Cardiac muscle cell (in vitro differentiated cells and primary cell): Measurements from ENCODE around the gene KRTAP26-1. TPM values are rescaled to one million over a fixed set of nuclear protein-coding genes. Genes with fewer than 3 reads are reported as not detected.
A peak's percentile ranks its signal among the peaks of the same experiment; 100 is the strongest.

ENCODE experiments used
- DNase-seq, 2 donors: peaks; one replicate each; pipeline versions ENCODE4 v3.0.0 to v3.0.0-alpha.2; 2010 to 2017; ENCODE audit warnings: low read depth in 1 of 2, low spot score in 1 of 2
- H3K27ac ChIP-seq: fragments of 200-600 bp; sonication (generic); 2 replicates; pipeline ENCODE4 v1.5.1; 2016
- H3K27me3 ChIP-seq: fragments of 200-600 bp; sonication (generic); 2 replicates; pipeline ENCODE4 v1.6.0; 2016; ENCODE audit warnings: control low read depth
- H3K36me3 ChIP-seq: fragments of 200-600 bp; sonication (generic); 2 replicates; pipeline ENCODE4 v1.5.1; 2016; ENCODE audit warnings: control low read depth
- H3K4me1 ChIP-seq: fragments of 200-600 bp; sonication (generic); 2 replicates; pipeline ENCODE4 v1.8.1; 2017; ENCODE audit warnings: low read depth, mild to moderate bottlenecking, mixed run types
- H3K4me3 ChIP-seq: fragments of 200-600 bp; sonication (generic); 2 replicates; pipeline ENCODE4 v1.5.1; 2016; ENCODE audit warnings: mild to moderate bottlenecking
- H3K9me3 ChIP-seq: fragments of 200-600 bp; sonication (generic); 2 replicates; pipeline ENCODE4 v1.5.1; 2017; ENCODE audit warnings: low read depth, mild to moderate bottlenecking, control low read depth
- polyA plus RNA-seq: library from polyadenylated mRNA; unstranded; fragments of >200 nt; fragmentation: Nextera tagmentation; extraction: Ambion mirVana; gene quantifications from 2 replicates; pipeline ENCODE4 v1.2.1, GENCODE V29; 2016
- total RNA-seq: library from RNA; depleted of rRNA; stranded (reverse); fragments of >200 nt; gene quantifications from 2 replicates; pipeline ENCODE4 v1.2.3, GENCODE V29; 2016
- TF ChIP-seq, protein P1 (sequence below): IDR thresholded peaks from 2 replicates; pipeline ENCODE4 v1.5.1; 2012; ENCODE audit warnings: low read depth, mild to moderate bottlenecking, low read length

KRTAP26-1 gene
- total and polyA plus RNA-seq, 2 experiments from 2014 or later = not detected

DNA sequence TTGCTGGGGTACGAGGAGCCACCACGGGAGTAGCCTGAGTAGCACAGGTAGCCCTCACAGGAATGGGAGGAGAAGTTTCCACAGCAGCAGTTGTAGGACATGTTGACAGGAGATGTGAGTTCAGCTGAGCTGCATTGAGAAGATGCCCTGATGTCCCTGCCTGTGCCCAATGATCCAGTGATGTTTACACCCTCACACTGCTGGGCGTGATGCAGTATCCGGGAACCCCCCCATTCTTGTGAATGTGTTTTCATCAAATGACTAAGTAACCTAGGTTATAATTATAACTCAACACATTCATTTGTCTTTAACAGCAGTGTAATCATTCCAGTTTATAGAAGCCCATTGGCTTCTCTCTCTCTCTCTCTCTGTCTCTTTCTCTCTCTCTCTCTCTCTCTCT, 28.4 kb upstream of the KRTAP26-1 start, which contains the start of gene KRTAP23-1:
Gene KRTAP23-1 (minus strand): TSS at position 101 of the 400 bp plus-strand sequence. CDS start 0 bp downstream, at position 101.
- TF ChIP-seq, protein P1, sequence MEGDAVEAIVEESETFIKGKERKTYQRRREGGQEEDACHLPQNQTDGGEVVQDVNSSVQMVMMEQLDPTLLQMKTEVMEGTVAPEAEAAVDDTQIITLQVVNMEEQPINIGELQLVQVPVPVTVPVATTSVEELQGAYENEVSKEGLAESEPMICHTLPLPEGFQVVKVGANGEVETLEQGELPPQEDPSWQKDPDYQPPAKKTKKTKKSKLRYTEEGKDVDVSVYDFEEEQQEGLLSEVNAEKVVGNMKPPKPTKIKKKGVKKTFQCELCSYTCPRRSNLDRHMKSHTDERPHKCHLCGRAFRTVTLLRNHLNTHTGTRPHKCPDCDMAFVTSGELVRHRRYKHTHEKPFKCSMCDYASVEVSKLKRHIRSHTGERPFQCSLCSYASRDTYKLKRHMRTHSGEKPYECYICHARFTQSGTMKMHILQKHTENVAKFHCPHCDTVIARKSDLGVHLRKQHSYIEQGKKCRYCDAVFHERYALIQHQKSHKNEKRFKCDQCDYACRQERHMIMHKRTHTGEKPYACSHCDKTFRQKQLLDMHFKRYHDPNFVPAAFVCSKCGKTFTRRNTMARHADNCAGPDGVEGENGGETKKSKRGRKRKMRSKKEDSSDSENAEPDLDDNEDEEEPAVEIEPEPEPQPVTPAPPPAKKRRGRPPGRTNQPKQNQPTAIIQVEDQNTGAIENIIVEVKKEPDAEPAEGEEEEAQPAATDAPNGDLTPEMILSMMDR = no peak
- Histone ChIP-seq H3K36me3 (no peaks in the 10 kb centered on the region), H3K4me1 (peaks cover 10% of the 10 kb centered on the region), H3K4me3 (no peak within 1 kb of the TSS), H3K27ac (peak within 1 kb of the TSS; percentile 60), H3K27me3 (no peaks in the 10 kb centered on the region), H3K9me3 (no peaks in the 10 kb centered on the region)
- no peak for DNase-seq

DNA sequence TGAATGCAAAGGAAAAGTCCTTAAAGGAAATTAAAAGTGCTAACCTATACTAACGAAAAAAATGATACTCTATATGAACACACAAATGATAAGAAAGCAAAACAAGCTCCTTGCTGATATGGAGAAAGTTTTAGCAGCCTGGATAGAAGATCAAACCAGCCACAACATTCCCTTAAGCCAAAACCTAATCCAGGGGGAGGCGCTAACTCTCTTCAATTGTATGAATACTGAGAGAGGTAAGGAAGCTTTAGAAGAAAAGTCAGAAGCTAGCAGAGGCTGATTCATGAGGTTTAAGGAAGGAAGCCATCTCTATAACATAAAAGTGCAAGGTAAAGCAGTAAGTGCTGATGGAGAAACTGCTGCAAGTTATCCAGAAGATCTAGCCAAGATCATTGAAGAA, 24.9 kb upstream of the KRTAP26-1 start:
- Histone ChIP-seq H3K4me1 (peaks cover 9% of the 10 kb centered on the region), H3K36me3 (no peaks in the 10 kb centered on the region), H3K4me3 (no peak overlapping the region), H3K9me3 (no peaks in the 10 kb centered on the region), H3K27ac (no peak overlapping the region), H3K27me3 (no peaks in the 10 kb centered on the region)
- TF ChIP-seq, protein P1 = no peak
- DNase-seq = no peak

DNA sequence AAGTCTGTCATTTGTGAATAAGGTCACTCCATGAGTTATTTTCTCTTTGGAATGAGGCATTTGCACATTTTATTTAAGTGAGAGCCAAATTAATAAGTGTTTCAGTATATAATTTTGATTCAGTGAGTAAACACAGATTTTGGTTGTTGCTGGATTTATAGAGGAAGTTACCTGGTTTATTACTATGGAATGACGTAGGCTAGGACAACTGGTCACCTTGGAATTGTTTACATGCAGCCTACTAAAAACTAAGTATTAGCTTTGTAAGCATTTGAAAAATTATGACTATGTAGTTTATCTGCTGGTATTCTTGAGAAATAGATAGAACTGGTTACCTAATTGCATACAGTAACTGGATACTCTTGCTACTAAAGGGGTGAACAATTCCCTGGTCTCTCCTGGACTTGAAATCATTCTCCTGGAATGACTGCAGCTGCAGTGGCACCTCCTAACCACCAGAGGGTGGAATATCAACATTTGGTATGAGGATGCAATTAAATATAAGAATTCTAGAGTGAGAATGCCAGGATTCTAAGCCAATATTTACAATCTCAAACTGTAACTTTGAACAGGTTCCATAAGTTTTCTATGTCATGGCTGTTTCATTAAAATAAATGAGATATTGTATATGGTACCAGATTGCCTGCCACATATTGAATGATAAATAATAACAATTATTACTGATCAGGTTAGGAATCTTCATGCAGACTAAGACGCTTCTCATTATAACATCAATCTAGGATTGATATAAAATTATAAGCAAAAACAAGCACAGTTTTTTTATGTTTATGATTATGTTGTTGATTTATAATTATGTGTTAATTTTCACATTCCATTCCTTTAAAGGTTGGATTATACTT, 20.8 kb upstream of the KRTAP26-1 start:
- Histone ChIP-seq H3K36me3 (no peaks in the 10 kb centered on the region), H3K4me3 (no peak overlapping the region), H3K27me3 (no peaks in the 10 kb centered on the region), H3K27ac (no peak overlapping the region), H3K9me3 (no peaks in the 10 kb centered on the region), H3K4me1 (no peaks in the 10 kb centered on the region)
- DNase-seq = peak; percentile 54 to 65
- TF ChIP-seq, protein P1 = peak; percentile 69

DNA sequence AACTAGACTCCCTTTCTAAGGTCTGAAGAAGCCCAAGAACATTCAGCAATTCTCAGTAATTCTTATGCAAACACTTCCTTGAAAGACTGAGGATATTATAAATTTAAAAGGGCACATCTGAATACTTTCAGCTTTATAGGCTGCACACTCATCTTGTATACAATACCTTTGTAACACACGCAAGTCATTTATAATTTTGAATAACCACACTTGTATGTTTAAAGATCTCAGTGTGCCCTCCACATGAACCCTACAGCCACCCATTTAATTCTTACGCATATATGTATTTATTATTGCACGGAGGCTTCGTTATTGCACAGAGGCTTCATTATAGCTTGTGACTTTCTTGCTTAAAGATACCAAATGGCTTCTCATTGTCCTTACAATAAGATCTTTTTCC, 18.6 kb upstream of the KRTAP26-1 start:
- Histone ChIP-seq H3K4me1 (no peaks in the 10 kb centered on the region), H3K36me3 (no peaks in the 10 kb centered on the region), H3K4me3 (no peak overlapping the region), H3K27me3 (no peaks in the 10 kb centered on the region), H3K9me3 (no peaks in the 10 kb centered on the region), H3K27ac (no peak overlapping the region)
- TF ChIP-seq, protein P1 = no peak
- no peak for DNase-seq

DNA sequence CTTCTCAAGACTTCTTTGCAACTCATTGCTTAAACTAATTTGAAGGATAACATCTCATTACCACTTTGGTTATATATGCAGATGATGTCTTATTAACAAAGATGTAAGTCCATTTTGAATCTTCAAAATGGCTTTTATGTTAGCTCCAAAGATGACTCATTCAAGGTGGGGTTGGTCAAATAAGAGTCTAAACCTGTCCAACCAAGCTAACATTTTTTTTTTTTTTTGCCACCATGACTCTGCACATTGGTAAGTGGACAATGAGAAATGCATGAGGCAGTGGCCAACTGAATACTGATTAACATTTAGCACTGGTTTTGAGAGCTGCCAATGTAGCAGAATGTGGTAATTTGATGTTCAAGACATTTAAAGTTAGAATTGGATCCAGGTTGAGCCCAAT, 17.7 kb upstream of the KRTAP26-1 start:
- TF ChIP-seq, protein P1 = no peak
- no peak for DNase-seq
- no peaks in the 10 kb centered on the region for H3K27me3 ChIP-seq

More for the DNA sequence above, 17.7 kb upstream of the KRTAP26-1 start:
- Histone ChIP-seq H3K9me3 (no peaks in the 10 kb centered on the region), H3K4me1 (no peaks in the 10 kb centered on the region), H3K36me3 (no peaks in the 10 kb centered on the region), H3K4me3 (no peak overlapping the region), H3K27ac (no peak overlapping the region)
